Measurements from ENCODE around the gene SCNM1.
"Not testable (repeated sequence)": the region's sequence is repeated elsewhere in the genome, so short reads cannot be mapped to it uniquely, and the experiment has no call there.

SCNM1 gene

DNA sequence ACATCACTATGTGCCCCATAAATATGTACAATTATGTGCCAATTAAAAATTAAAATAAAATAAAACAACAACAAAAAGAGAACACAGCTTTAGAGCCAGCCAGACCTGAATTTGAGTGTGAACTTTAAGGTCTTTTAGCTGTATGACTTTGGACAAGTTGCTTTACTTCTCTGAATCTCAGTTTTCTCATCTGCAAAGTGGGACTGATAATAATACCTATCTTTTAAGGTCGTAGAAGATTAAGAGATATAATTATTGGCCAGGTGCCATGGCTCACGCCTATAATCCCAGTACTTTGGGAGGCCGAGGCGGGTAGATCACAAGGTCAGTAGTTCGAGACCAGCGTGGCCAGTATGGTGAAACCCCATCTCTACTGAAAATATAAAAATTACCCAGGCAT is 27.4 kb downstream of the SCNM1 start:
- no peak for DNase-seq (ENCODE audit: low read depth)

GRCh38 chr1:151193856-151194255 is 27.9 kb downstream of the SCNM1 start:
- no peak for DNase-seq (ENCODE audit: low read depth)

DNA sequence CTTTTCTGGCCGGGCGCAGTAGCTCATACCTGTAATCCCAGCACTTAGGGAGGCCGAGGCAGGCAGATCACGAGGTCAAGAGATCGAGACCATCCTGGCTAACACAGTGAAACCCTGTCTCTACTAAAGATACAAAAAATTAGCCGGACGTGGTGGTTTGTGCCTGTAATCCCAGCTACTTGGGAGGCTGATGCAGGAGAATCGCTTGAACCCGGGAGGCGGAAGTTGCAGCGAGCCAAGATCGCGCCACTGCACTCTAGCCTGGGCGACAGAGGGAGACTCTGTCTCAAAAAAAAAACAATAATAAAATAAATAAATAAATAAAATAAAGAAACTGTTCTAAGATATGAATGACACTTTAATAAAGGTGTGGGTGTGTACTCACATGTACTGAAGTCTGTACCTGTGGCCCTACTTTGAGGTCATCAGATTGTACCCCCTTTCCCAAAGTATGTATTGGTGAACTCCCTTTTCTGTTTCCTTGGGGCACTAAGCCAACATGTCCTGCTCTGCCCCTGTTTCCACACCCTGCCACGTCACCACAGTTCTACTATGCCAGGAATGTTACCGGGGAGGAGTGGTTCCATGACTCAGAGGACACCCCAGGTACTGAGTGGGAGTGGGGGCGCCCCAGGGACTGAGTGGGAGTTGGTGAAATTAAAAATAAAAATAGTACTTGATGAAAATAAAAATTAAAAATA is 29.1 kb downstream of the SCNM1 start:
- DNase-seq (ENCODE audit: low read depth), result peak; percentile 82

GRCh38 chr1:151196292-151196800 is 30.4 kb downstream of the SCNM1 start:
- peak; percentile 81 for DNase-seq (ENCODE audit: low read depth)

DNA sequence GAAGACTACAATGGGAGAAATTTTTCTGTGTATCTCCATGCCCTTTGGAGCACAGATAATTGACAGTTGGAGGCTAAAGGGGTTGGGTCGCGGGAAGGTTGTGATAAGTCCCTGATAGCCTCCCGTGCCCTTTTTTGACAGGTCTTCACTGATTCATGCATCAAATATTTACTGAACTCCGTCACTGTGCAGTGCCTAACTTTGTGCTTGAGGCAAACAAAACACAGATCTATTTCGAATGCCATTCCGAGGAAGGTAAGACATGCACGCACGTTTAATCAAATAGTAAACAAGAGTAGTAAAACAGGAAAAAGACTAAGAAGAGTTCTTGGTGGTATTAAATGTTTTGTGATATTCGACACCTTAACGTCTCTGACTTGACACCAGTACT is 31.9 kb downstream of the SCNM1 start:
- DNase-seq (ENCODE audit: low read depth), result no peak

DNA sequence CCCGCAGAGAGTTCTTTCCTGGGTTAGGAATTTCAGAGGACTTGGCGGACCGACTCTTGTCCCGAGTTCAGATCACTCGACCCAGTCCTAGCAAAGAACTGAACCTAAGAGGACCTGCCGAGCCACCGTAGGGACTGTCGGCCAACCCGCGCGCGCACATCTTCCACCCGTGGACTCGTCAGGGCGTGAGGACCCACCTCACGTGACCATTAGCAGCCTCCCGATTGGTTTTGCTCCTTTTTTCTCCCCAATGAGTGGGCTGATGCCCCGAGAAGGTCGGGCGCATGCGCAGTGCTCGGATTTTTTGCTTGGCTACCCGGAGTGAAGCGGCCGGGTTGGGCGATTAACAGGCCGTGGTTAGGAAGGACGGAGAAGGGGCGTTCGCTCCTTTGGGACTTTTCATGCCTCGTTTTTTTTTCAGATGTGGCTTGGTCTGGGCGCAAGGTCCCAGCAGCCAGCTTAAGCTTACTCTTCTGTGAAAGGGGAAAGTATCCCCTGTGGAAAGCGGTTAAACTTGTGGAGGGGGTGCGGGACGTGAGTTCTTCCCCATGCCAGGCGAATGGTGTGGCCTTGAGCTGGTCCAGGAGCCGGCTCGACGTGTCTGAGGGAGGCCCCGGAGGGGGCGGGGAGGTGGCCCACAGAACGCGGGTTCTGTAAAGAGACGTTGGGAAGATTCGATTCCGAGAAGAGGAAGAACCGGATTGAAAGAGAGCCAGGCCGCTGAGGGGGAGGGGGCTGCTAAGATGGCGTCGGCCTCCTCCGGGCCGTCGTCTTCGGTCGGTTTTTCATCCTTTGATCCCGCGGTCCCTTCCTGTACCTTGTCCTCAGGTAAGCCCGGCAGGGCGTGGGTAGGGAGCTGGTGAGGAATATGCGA is 32.5 kb downstream of the SCNM1 start, which contains the start of gene PIP5K1A:
TSS of gene PIP5K1A (plus strand) at position 299 of the 874 bp plus-strand sequence. CDS start at position 744, 445 bp downstream.
- DNase-seq (ENCODE audit: low read depth), result peak; percentile 98

DNA sequence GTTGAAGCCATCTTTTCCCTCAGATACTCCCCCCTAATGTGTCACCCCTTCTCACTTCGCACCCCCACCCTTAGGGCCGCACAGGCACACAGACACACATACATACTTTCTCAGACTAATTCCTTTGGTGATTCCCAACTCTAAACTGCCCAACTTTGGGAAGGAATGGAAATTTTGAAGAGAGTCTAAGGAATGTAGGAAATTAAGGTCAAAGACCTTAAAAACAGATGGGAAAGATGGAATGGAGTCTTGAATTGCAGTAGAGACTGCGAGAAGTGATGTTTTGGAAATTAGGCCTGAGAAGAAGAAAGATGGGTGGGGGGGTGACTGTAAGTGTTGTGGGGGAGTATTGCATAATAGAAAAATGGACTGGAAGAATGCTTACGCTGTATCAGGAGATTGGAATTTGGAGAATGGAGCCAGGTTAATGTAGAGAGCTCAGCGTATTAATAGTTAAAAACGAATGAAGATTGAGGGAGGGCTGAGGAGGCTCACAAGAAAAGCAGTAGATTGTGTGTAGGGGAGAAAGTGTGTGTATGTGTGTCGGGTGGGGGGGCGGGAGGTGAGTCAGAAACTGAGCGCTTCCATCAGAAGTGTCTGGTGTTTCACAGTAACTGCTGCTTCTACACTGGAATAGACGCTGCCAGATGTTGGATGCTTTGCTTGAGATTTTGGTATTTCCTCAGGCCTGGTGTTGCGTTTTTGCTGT is 34.1 kb downstream of the SCNM1 start:
- peak; percentile 71 for DNase-seq (ENCODE audit: low read depth)

DNA sequence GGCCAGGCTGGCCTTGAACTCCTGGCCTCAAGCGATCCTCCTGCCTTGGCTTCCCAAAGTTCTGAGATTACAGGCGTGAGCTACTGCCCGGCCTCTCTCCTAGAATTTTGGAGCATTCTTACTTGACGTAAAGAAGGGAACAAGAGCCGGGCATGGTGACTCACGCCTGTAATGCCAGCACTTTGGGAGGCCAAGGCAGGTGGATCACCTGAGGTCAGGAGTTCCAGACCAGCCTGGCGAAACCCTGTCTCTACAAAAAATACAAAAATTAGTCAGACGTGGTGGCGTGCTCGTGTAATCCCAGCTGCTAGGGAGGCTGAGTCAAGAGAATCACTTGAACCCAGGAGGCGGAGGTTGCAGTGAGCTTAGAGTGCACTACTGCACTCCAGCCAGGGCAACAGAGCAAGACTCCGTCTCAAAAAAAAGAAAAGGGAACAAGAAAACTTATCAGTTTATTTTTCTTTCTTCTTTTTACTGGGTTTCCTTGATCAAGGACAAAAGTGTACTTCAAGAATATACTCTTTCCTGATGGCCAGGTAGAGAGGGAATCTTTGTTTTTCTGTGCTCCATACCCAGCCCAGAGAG is 39.5 kb downstream of the SCNM1 start:
- DNase-seq (ENCODE audit: low read depth), result not testable (repeated sequence)

GRCh38 chr1:151210830-151211229 is 44.9 kb downstream of the SCNM1 start:
- DNase-seq (ENCODE audit: low read depth), result no peak

DNA sequence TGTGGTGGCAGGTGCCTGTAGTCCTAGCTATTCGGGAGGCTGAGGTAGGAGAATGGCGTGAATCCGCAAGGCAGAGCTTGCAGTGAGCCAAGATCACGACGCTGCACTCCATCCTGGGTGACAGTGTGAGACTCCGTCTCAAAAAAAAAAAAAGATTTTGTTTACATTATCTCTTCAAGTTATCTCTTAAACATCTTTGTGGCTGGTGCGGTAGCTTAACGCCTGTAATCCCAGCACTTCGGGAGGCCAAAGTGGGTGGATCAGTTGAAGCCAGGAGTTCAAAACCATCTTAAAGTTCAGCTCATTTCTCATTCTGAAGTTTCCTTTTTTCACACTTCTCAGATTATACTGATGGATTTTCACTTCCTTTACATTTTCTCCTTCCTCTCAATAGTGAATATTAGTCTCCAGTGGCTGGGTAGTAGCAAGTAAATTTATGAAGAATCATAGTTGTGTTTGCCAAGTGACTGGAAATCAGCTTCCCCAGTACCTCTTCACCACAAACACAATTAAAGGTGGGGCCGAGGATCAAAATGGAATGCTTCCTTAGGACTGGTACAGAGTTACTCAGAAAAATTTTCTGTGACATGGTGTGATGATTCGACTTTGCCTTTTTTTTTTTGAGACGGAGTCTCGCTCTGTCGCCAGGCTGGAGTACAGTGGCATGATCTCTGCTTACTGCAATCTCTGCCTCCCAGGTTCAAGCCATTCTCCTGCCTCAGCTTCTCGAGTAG is 46.2 kb downstream of the SCNM1 start:
- DNase-seq (ENCODE audit: low read depth), result no peak

DNA sequence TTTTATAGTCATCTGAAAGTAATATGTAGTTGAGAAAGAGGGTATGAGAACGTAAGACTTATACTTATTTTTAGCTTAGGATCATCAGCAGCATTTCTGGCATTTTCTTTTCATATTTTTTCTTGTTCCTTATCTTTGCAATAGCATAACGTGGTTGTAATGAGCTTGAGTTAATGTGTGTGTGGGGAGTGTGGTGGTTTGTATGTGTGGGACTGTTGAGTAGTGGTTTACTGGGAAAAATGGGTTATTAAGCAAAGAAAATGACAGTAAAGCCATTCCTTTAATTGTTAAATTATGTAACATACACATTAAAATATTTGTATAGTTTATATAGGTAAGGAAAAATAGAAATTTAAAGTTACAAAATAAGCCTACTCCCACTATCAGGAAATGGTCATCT is 47.6 kb downstream of the SCNM1 start:
- no peak for DNase-seq (ENCODE audit: low read depth)

All from fibroblast of the conjunctiva (primary cell).